OCI-LY3 (cell line): ENCODE results near the gene ZNG1A.

Source experiments
- CTCF ChIP-seq: fragments of 200-600, 300-600 bp; sonication (generic); IDR thresholded peaks from 2 replicates; pipeline ENCODE4 v1.5.1; 2014; ENCODE audit warnings: antibody characterized with exemption, low read length, low read depth
- EZH2phosphoT487 ChIP-seq: fragments of 200-600 bp; shearing (Covaris generic); IDR thresholded peaks from 2 replicates; pipeline ENCODE4 v1.6.1; 2018; ENCODE audit warnings: antibody characterized with exemption, mixed run types, low read depth

GRCh38 chr9:209143-209758 lies 30.4 kb upstream of the ZNG1A start:
- TF ChIP-seq CTCF (no peak), EZH2phosphoT487 (no peak)
